Measurements from ENCODE around the gene SLC16A13. TPM values are rescaled to one million over a fixed set of nuclear protein-coding genes. Genes with fewer than 3 reads are reported as not detected.

The SLC16A13 gene
- total RNA-seq, 6 donors from 2014 or later, result 2.3 to 26.2 (median 10.7) TPM

- TF ChIP-seq POLR2AphosphoS5 (IDR thresholded peaks at IDR 0.05) (no peak), EP300 (IDR thresholded peaks at IDR 0.05) (no peak), POLR2A (IDR thresholded peaks at IDR 0.05) (no peak), CTCF (IDR thresholded peaks at IDR 0.05) (no peak)
- H3K36me3 ChIP-seq, result peaks cover 0 to 12% (median 0%) of the 10 kb centered on the region in 4 donors
- H3K27ac ChIP-seq, result peak overlapping the region in 3 of 4 donors; percentile 91 to 99 (median 99)
- peaks cover 53 to 74% (median 61%) of the 10 kb centered on the region in 4 donors for H3K4me1 ChIP-seq
- H3K4me3 ChIP-seq, result no peak overlapping the region
- ATAC-seq (ENCODE audit: low FRiP score in 2 of 2) (no peak), DNase-seq (no peak)
- no peaks in the 10 kb centered on the region for H3K9me3 ChIP-seq
- WGBS, 2 donors, result 88 to 91% methylated on average over 3 of the region's 3 CpGs
- H3K27me3 ChIP-seq, result no peaks in the 10 kb centered on the region
These were observed 19.4 kb upstream of the SLC16A13 start for GRCh38 chr17:7016418-7016817.

GRCh38 chr17:7016886-7017826, 18.7 kb upstream of the SLC16A13 start:
- TF ChIP-seq CTCF (IDR thresholded peaks at IDR 0.05) (no peak), EP300 (IDR thresholded peaks at IDR 0.05) (no peak), POLR2A (IDR thresholded peaks at IDR 0.05) (no peak), POLR2AphosphoS5 (IDR thresholded peaks at IDR 0.05) (no peak)
- peaks cover 58 to 78% (median 65%) of the 10 kb centered on the region in 4 donors for H3K4me1 ChIP-seq
- 85 to 86% methylated on average over 19 of the region's 20 CpGs for WGBS, 2 donors
- H3K27ac ChIP-seq, result peak overlapping the region; percentile 88 to 99 (median 95)
- peak overlapping the region in 1 of 4 donors; percentile 53 for H3K4me3 ChIP-seq
- no peaks in the 10 kb centered on the region for H3K9me3 ChIP-seq
- peaks cover 0 to 12% (median 0%) of the 10 kb centered on the region in 4 donors for H3K36me3 ChIP-seq
- peaks cover 0 to 2% (median 0%) of the 10 kb centered on the region in 4 donors for H3K27me3 ChIP-seq
- ATAC-seq (ENCODE audit: low FRiP score in 2 of 2) (no peak), DNase-seq (no peak)

GRCh38 chr17:7017827-7018200, 18.0 kb upstream of the SLC16A13 start:
- Histone ChIP-seq H3K4me3 (peak overlapping the region in 2 of 4 donors; percentile 48 to 53), H3K36me3 (peaks cover 0 to 12% (median 0%) of the 10 kb centered on the region in 4 donors), H3K27ac (peak overlapping the region; percentile 88 to 99 (median 95)), H3K27me3 (peaks cover 0 to 5% (median 0%) of the 10 kb centered on the region in 4 donors), H3K4me1 (peaks cover 60 to 84% (median 70%) of the 10 kb centered on the region in 4 donors), H3K9me3 (no peaks in the 10 kb centered on the region)
- WGBS, 2 donors, result 63 to 85% methylated on average over 9 to 12 of the region's 12 CpGs
- no peak for ATAC-seq (ENCODE audit: low FRiP score in 2 of 2)
- no peak for DNase-seq
- TF ChIP-seq POLR2AphosphoS5 (IDR thresholded peaks at IDR 0.05), result no peak

GRCh38 chr17:7018331-7018964, 17.4 kb upstream of the SLC16A13 start:
- H3K27me3 ChIP-seq, result peaks cover 0 to 5% (median 0%) of the 10 kb centered on the region in 4 donors
- TF ChIP-seq POLR2A (IDR thresholded peaks at IDR 0.05) (peak in 2 of 4 donors; percentile 22 to 24), POLR2AphosphoS5 (IDR thresholded peaks at IDR 0.05) (peak in 1 of 2 donors; percentile 48), EP300 (IDR thresholded peaks at IDR 0.05) (no peak), CTCF (IDR thresholded peaks at IDR 0.05) (no peak)
- 66 to 76% methylated on average over 10 of the region's 10 CpGs for WGBS, 2 donors
- ATAC-seq (ENCODE audit: low FRiP score in 2 of 2) (peak in 1 of 2 donors; percentile 23), DNase-seq (peak in 1 of 2 donors; percentile 82)
- H3K4me1 ChIP-seq, result peaks cover 64 to 86% (median 74%) of the 10 kb centered on the region in 4 donors
- H3K27ac ChIP-seq, result peak overlapping the region; percentile 88 to 99 (median 95)
- H3K4me3 ChIP-seq, result peak overlapping the region in 3 of 4 donors; percentile 40 to 53 (median 48)
- H3K36me3 ChIP-seq, result peaks cover 0 to 12% (median 0%) of the 10 kb centered on the region in 4 donors
- no peaks in the 10 kb centered on the region for H3K9me3 ChIP-seq

- Histone ChIP-seq H3K36me3 (peaks cover 0 to 16% (median 0%) of the 10 kb centered on the region in 4 donors), H3K4me3 (peak overlapping the region; percentile 33 to 53 (median 44)), H3K27me3 (peaks cover 0 to 5% (median 0%) of the 10 kb centered on the region in 4 donors), H3K27ac (peak overlapping the region; percentile 88 to 99 (median 95)), H3K4me1 (peaks cover 57 to 86% (median 69%) of the 10 kb centered on the region in 4 donors), H3K9me3 (no peaks in the 10 kb centered on the region)
- ATAC-seq (ENCODE audit: low FRiP score in 2 of 2) (no peak), DNase-seq (no peak)
- TF ChIP-seq POLR2A (IDR thresholded peaks at IDR 0.05) (no peak), POLR2AphosphoS5 (IDR thresholded peaks at IDR 0.05) (no peak), EP300 (IDR thresholded peaks at IDR 0.05) (no peak), CTCF (IDR thresholded peaks at IDR 0.05) (no peak)
- WGBS, 2 donors, result 50 to 63% methylated on average over 9 to 10 of the region's 10 CpGs
These were observed 16.4 kb upstream of the SLC16A13 start for GRCh38 chr17:7019367-7019766.

All from upper lobe of left lung (tissue), 6 donors.